IMR-90 (cell line): ENCODE results near the gene ITCH. TPM values are rescaled to one million over a fixed set of nuclear protein-coding genes. Genes with fewer than 3 reads are reported as not detected.
"Not testable (repeated sequence)": the region's sequence is repeated elsewhere in the genome, so short reads cannot be mapped to it uniquely, and the experiment has no call there.

ENCODE experiments used
- ATAC-seq: fragments of 200-7000 bp; cut with Tn5 transposase; 2 replicates; pipeline ENCODE4 v1.9.1; 2020; ENCODE audit warnings: low read depth, mild to moderate bottlenecking, moderate library complexity
- BruUV-seq: library from RNA; stranded (reverse); fragments of 400-500 nt; replicated peaks from 2 replicates; lab custom pipeline; 2021; lab: Mats Ljungman, UMichigan
- CTCF ChIA-PET: fragments of 300-600 bp; formaldehyde crosslinking; extraction: SDS; loops from one replicate; lab custom pipeline; 2021; ENCODE audit warnings: antibody characterized with exemption; lab: Yijun Ruan, JAX
- POLR2A ChIA-PET: fragments of 300-600 bp; sonication (Branson Sonifier 250); formaldehyde crosslinking; loops from one replicate; lab custom pipeline; 2022; ENCODE audit warnings: antibody characterized with exemption; ENCODE audit not compliant: unreplicated experiment; lab: Charles Lee
- DNase-seq: peaks from one replicate; pipeline ENCODE4 v3.0.0; 2013
- H2AFZ ChIP-seq: replicated peaks from 2 replicates; pipeline ENCODE3; 2013; ENCODE audit warnings: low read length, mild to moderate bottlenecking; ENCODE audit not compliant: poor library complexity
- H2AK5ac ChIP-seq: 2 replicates; pipeline ENCODE4 v1.6.1; 2013; ENCODE audit warnings: low read depth, low read length, inconsistent platforms
- H2AK9ac ChIP-seq: replicated peaks from 2 replicates; pipeline ENCODE3; 2013; ENCODE audit warnings: mild to moderate bottlenecking, low read depth, low read length, moderate library complexity; ENCODE audit not compliant: poor library complexity
- H2BK120ac ChIP-seq: 2 replicates; pipeline ENCODE4 v1.6.1; 2013; ENCODE audit warnings: low read depth, low read length, inconsistent platforms
- H2BK15ac ChIP-seq: 3 replicates; pipeline ENCODE4 v1.6.1; 2013; ENCODE audit warnings: low read depth, low read length, inconsistent platforms
- H2BK20ac ChIP-seq: 2 replicates; pipeline ENCODE4 v1.6.1; 2013; ENCODE audit warnings: low read depth, mild to moderate bottlenecking, inconsistent platforms, low read length, moderate library complexity
- H2BK5ac ChIP-seq: 2 replicates; pipeline ENCODE4 v1.6.1; 2013; ENCODE audit warnings: mild to moderate bottlenecking, low read depth, low read length, inconsistent platforms; ENCODE audit not compliant: poor library complexity, severe bottlenecking
- H3K14ac ChIP-seq: replicated peaks from 2 replicates; pipeline ENCODE4 v1.6.1; 2013; ENCODE audit warnings: low read depth, low read length, inconsistent platforms
- H3K18ac ChIP-seq: 2 replicates; pipeline ENCODE4 v1.6.1; 2013; ENCODE audit warnings: low read depth, low read length, control low read depth
- H3K23ac ChIP-seq: 2 replicates; pipeline ENCODE4 v1.6.1; 2013; ENCODE audit warnings: low read depth, low read length, inconsistent platforms
- H3K27ac ChIP-seq: 2 replicates; pipeline ENCODE4 v1.5.1; 2013; ENCODE audit warnings: mild to moderate bottlenecking, control low read depth, low read length; ENCODE audit not compliant: insufficient read depth
- H3K27me3 ChIP-seq: 2 replicates; pipeline ENCODE4 v1.6.1; 2013; ENCODE audit warnings: low read length; ENCODE audit not compliant: control insufficient read depth, insufficient read depth
- H3K36me3 ChIP-seq: 2 replicates; pipeline ENCODE4 v1.6.1; 2013; ENCODE audit warnings: low read length, mixed read lengths; ENCODE audit not compliant: control insufficient read depth, insufficient read depth
- H3K4ac ChIP-seq: 2 replicates; pipeline ENCODE4 v1.6.1; 2013; ENCODE audit warnings: low read depth, low read length, inconsistent platforms
- H3K4me1 ChIP-seq: 2 replicates; pipeline ENCODE4 v1.6.1; 2013; ENCODE audit warnings: low read length, mixed read lengths; ENCODE audit not compliant: control insufficient read depth, insufficient read depth
- H3K4me2 ChIP-seq: 2 replicates; pipeline ENCODE4 v1.6.1; 2013; ENCODE audit warnings: low read depth, mild to moderate bottlenecking, control low read depth, low read length, moderate library complexity
- H3K4me3 ChIP-seq: 2 replicates; pipeline ENCODE4 v1.5.1; 2013; ENCODE audit warnings: low read depth, mild to moderate bottlenecking, control low read depth, low read length, moderate library complexity; ENCODE audit not compliant: insufficient read depth
- H3K56ac ChIP-seq: 2 replicates; pipeline ENCODE4 v1.6.1; 2013; ENCODE audit warnings: low read length, inconsistent platforms; ENCODE audit not compliant: insufficient read depth; ENCODE audit errors: extremely low read depth
- H3K79me1 ChIP-seq, 2 experiments: 2 replicates each; pipeline ENCODE4 v1.6.1; 2013; ENCODE audit warnings: low read length in 2 of 2, inconsistent platforms in 1 of 2, low read depth in 1 of 2
- H3K9ac ChIP-seq: 2 replicates; pipeline ENCODE4 v1.6.1; 2013; ENCODE audit warnings: low read depth, low read length, control low read depth
- H3K9me1 ChIP-seq: 2 replicates; pipeline ENCODE4 v1.6.1; 2013; ENCODE audit warnings: low read length, inconsistent platforms; ENCODE audit not compliant: insufficient read depth
- H3K9me3 ChIP-seq: 2 replicates; pipeline ENCODE4 v1.6.1; 2013; ENCODE audit warnings: low read length; ENCODE audit not compliant: control insufficient read depth, insufficient read depth
- H4K20me1 ChIP-seq: 2 replicates; pipeline ENCODE4 v1.6.1; 2013; ENCODE audit warnings: low read length, inconsistent platforms; ENCODE audit not compliant: insufficient read depth
- H4K5ac ChIP-seq: 2 replicates; pipeline ENCODE4 v1.6.1; 2013; ENCODE audit warnings: mild to moderate bottlenecking, low read depth, low read length, control low read depth
- H4K8ac ChIP-seq, 2 experiments: 2 replicates each; pipeline ENCODE4 v1.6.1; 2013; ENCODE audit warnings: low read depth in 2 of 2, low read length in 2 of 2, control low read depth in 1 of 2, inconsistent platforms in 1 of 2
- H4K91ac ChIP-seq: 2 replicates; pipeline ENCODE4 v1.6.1; 2013; ENCODE audit warnings: low read depth, low read length, inconsistent platforms; ENCODE audit not compliant: insufficient read depth
- CTCF ChIP-seq: conservative IDR thresholded peaks from 2 replicates; pipeline ENCODE4 v1.5.1; 2012; ENCODE audit warnings: mild to moderate bottlenecking, low read depth, low read length, improper control_type of control experiment
- ELK1 ChIP-seq: fragments of 150-350 bp; IDR thresholded peaks from 2 replicates; pipeline ENCODE4 v1.6.1; 2016; ENCODE audit warnings: low read depth, mild to moderate bottlenecking, low read length, moderate library complexity, borderline replicate concordance
- RFX5 ChIP-seq: IDR thresholded peaks from 2 replicates; pipeline ENCODE4 v1.8.0; 2012; ENCODE audit warnings: low read depth, mild to moderate bottlenecking, low read length, moderate library complexity
- SMC3 ChIP-seq: fragments of 150-350 bp; IDR thresholded peaks from 2 replicates; pipeline ENCODE4 v1.6.1; 2016; ENCODE audit warnings: low read depth, mild to moderate bottlenecking, antibody characterized with exemption, low read length, moderate library complexity
- WGBS, 2 experiments: methylation state at CpG; one replicate each; pipeline versions ENCODE4 v1.1.5 to v1.1.7; 2013; ENCODE audit warnings: missing lambda C conversion rate in 2 of 2; ENCODE audit not compliant: insufficient read length in 1 of 2; ENCODE audit errors: extremely low coverage in 2 of 2; 5-methylcytosine and 5-hydroxymethylcytosine counted together
- dilution Hi-C: fragments of 300-500 bp; cut with HindIII; formaldehyde crosslinking; loops from one replicate; pipeline ENCODE4 v1.14.3; 2018; ENCODE audit warnings: low sequenced_read_pairs; ENCODE audit not compliant: unreplicated experiment
- in situ Hi-C: fragments of 300-500 bp; cut with MboI; formaldehyde crosslinking; loops from 3 replicates; pipeline ENCODE4 v1.14.3; 2019; ENCODE audit warnings: low sequenced_read_pairs, inconsistent platforms, mixed read lengths
- intact Hi-C: fragments of 100-400 bp; cut with micrococcal nuclease; formaldehyde crosslinking; loops from 2 replicates; pipeline ENCODE4 v1.10.0; 2022
- polyA plus RNA-seq, 3 experiments: library from polyadenylated mRNA; depleted of rRNA; stranded (reverse); fragments of >200 nt; gene quantifications; 2 replicates each; pipeline ENCODE4 v1.2.3, GENCODE V29; 2012; ENCODE audit warnings: low replicate concordance in 1 of 3
- total RNA-seq: library from RNA; depleted of rRNA; stranded (reverse); fragments of >200 nt; gene quantifications from 2 replicates; pipeline ENCODE4 v1.2.3, GENCODE V29; 2012

The ITCH gene
- total and polyA plus RNA-seq, 2 of the 4 experiments (the other 2 are of a cell fraction): 12.7 to 94.6 TPM

GRCh38 chr20:34439168-34439567 is 76.1 kb downstream of the ITCH start:
- Histone ChIP-seq H4K8ac (no peak overlapping the region), H2BK15ac (no peak overlapping the region), H3K9me1 (peaks cover 3% of the 10 kb centered on the region; the same call in 1 of the 2 replicates), H3K4me3 (no peak overlapping the region), H3K79me1 (peaks cover 22 to 57% of the 10 kb centered on the region in 2 experiments), H3K56ac (no peak overlapping the region), H4K20me1 (peaks cover 14% of the 10 kb centered on the region; the same call in 1 of the 2 replicates), H2AFZ (no peak overlapping the region), H3K27me3 (no peaks in the 10 kb centered on the region), H4K91ac (no peak overlapping the region), H3K4ac (no peak overlapping the region), H3K36me3 (peaks cover 29% of the 10 kb centered on the region), H3K18ac (no peak overlapping the region), H3K9me3 (no peaks in the 10 kb centered on the region), H2AK5ac (no peak overlapping the region), H2BK20ac (no peak overlapping the region), H3K4me2 (no peak overlapping the region), H3K27ac (no peak overlapping the region), H2AK9ac (no peak overlapping the region), H2BK5ac (no peak overlapping the region), H3K4me1 (peaks cover 3% of the 10 kb centered on the region; the same call in 1 of the 2 replicates), H3K9ac (no peak overlapping the region), H4K5ac (no peak overlapping the region), H3K23ac (no peak overlapping the region), H3K14ac (no peak overlapping the region), H2BK120ac (no peak overlapping the region)
- ChIA-PET CTCF (no interaction called here), POLR2A (no interaction called here)
- DNase-seq (no peak), ATAC-seq (no peak)
- TF ChIP-seq CTCF (no peak), RFX5 (no peak), SMC3 (no peak), ELK1 (no peak)
- in situ Hi-C loops: no loop called here
- BruUV-seq: no TSS peak
- intact Hi-C loops: no loop called here
- WGBS, 2 experiments: no CpG with 5 or more reads among the region's 5 CpGs
- dilution Hi-C loops: no loop called here

GRCh38 chr20:34441423-34441822 is 78.3 kb downstream of the ITCH start:
- dilution Hi-C loops, H2BK15ac ChIP-seq, H3K14ac ChIP-seq, H2AFZ ChIP-seq, BruUV-seq, H3K27ac ChIP-seq, H3K23ac ChIP-seq, H3K4me3 ChIP-seq, intact Hi-C loops, POLR2A ChIA-PET, H3K27me3 ChIP-seq, H4K8ac ChIP-seq, H2BK20ac ChIP-seq, H4K5ac ChIP-seq, CTCF ChIA-PET, H3K9me1 ChIP-seq, H2BK120ac ChIP-seq, H2BK5ac ChIP-seq, H3K18ac ChIP-seq, H3K4ac ChIP-seq, H3K4me2 ChIP-seq, H3K9ac ChIP-seq, H3K56ac ChIP-seq, H2AK9ac ChIP-seq, H3K4me1 ChIP-seq, H2AK5ac ChIP-seq, DNase-seq, ATAC-seq, in situ Hi-C loops, H3K9me3 ChIP-seq, H4K91ac ChIP-seq: not testable (repeated sequence)
- H3K36me3 ChIP-seq: peaks cover 42% of the 10 kb centered on the region
- H3K79me1 ChIP-seq: peaks cover 26 to 49% of the 10 kb centered on the region in 2 experiments
- H4K20me1 ChIP-seq: peaks cover 14% of the 10 kb centered on the region; the same call in 1 of the 2 replicates
- WGBS, 2 experiments: no CpG with 5 or more reads among the region's 3 CpGs
